H1 (cell line): ENCODE data around the gene QDPR. TPM values are rescaled to one million over a fixed set of nuclear protein-coding genes. Genes with fewer than 3 reads are reported as not detected.

Experiments used
- CTCF ChIA-PET: fragments of 300-600 bp; sonication (Branson Sonifier 250); formaldehyde crosslinking; loops from one replicate; lab custom pipeline; 2021; ENCODE audit not compliant: partially characterized antibody; lab: Charles Lee
- POLR2A ChIA-PET: fragments of 300-600 bp; sonication (Branson Sonifier 250); formaldehyde crosslinking; loops from one replicate; lab custom pipeline; 2021; ENCODE audit warnings: inconsistent platforms; ENCODE audit not compliant: partially characterized antibody; lab: Charles Lee
- DNase-seq, 2 experiments: peaks; one replicate each; pipeline versions ENCODE4 v3.0.0 to v3.0.0-alpha.2; 2010 to 2022; ENCODE audit warnings: low spot score in 2 of 2, low read depth in 1 of 2, mixed read lengths in 1 of 2
- FAIRE-seq: peaks from 2 replicates; lab custom pipeline; 2011; peaks lifted over from hg19 to GRCh38; lab: Jason Lieb, UNC
- H2AFZ ChIP-seq: 2 replicates; pipeline ENCODE4 v1.8.1; 2012; ENCODE audit warnings: low read length, inconsistent platforms
- H2AK5ac ChIP-seq: 2 replicates; pipeline ENCODE4 v1.6.1; 2013; ENCODE audit warnings: low read depth, low read length
- H2BK120ac ChIP-seq: replicated peaks from 2 replicates; pipeline ENCODE3; 2013; ENCODE audit warnings: low read depth, low read length, inconsistent platforms
- H2BK12ac ChIP-seq: 2 replicates; pipeline ENCODE4 v1.6.1; 2013; ENCODE audit warnings: low read depth, low read length
- H2BK15ac ChIP-seq: 2 replicates; pipeline ENCODE4 v1.6.1; 2013; ENCODE audit warnings: low read length
- H2BK20ac ChIP-seq: 2 replicates; pipeline ENCODE4 v1.6.1; 2013; ENCODE audit warnings: low read length
- H2BK5ac ChIP-seq: 2 replicates; pipeline ENCODE4 v1.6.1; 2013; ENCODE audit warnings: low read depth, low read length
- H3K14ac ChIP-seq: 2 replicates; pipeline ENCODE4 v1.6.1; 2013; ENCODE audit warnings: inconsistent platforms; ENCODE audit not compliant: insufficient read length
- H3K18ac ChIP-seq: 2 replicates; pipeline ENCODE4 v1.6.1; 2013; ENCODE audit warnings: low read length; ENCODE audit errors: extremely low read depth
- H3K23ac ChIP-seq: 2 replicates; pipeline ENCODE4 v1.6.1; 2013; ENCODE audit warnings: inconsistent platforms; ENCODE audit not compliant: insufficient read length
- H3K23me2 ChIP-seq: 2 replicates; pipeline ENCODE4 v1.6.1; 2013; ENCODE audit warnings: low read depth, low read length
- H3K27ac ChIP-seq: 2 replicates; pipeline ENCODE4 v1.6.1; 2011; ENCODE audit warnings: low read depth, low read length, inconsistent platforms
- H3K27me3 ChIP-seq, 4 experiments: replicated peaks in 1 of 4; 1 replicate in 1 of 4; 2 replicates in 3 of 4; pipeline versions ENCODE4 v1.6.1 to v1.8.1; 2011 to 2013; ENCODE audit warnings: low read length in 3 of 4, mild to moderate bottlenecking in 3 of 4, inconsistent platforms in 2 of 4, mixed read lengths in 2 of 4, moderate library complexity in 1 of 4; ENCODE audit not compliant: control insufficient read depth in 3 of 4, insufficient read depth in 3 of 4; ENCODE audit errors: extremely low read depth in 1 of 4
- H3K36me3 ChIP-seq, 4 experiments: 2 replicates each; pipeline versions ENCODE4 v1.6.1 to v1.8.1; 2011 to 2013; ENCODE audit warnings: mild to moderate bottlenecking in 4 of 4, low read length in 3 of 4, moderate library complexity in 2 of 4, control low read depth in 1 of 4, inconsistent platforms in 1 of 4; ENCODE audit not compliant: insufficient read depth in 4 of 4, control insufficient read depth in 2 of 4
- H3K4ac ChIP-seq: replicated peaks from 2 replicates; pipeline ENCODE3; 2013; ENCODE audit warnings: low read length, low read depth, mixed read lengths, inconsistent platforms; ENCODE audit not compliant: insufficient read length
- H3K4me1 ChIP-seq, 4 experiments: replicated peaks in 1 of 4; 1 replicate in 1 of 4; 2 replicates in 3 of 4; pipeline versions ENCODE4 v1.6.1 to v1.8.1; 2011 to 2013; ENCODE audit warnings: low read length in 3 of 4, inconsistent platforms in 2 of 4, mixed read lengths in 1 of 4; ENCODE audit not compliant: insufficient read depth in 4 of 4, control insufficient read depth in 3 of 4
- H3K4me2 ChIP-seq, 2 experiments: 2 replicates each; pipeline versions ENCODE4 v1.6.1 to v1.8.1; 2011 to 2013; ENCODE audit warnings: low read depth in 2 of 2, low read length in 2 of 2, control low read depth in 1 of 2, inconsistent platforms in 1 of 2, mild to moderate bottlenecking in 1 of 2; ENCODE audit not compliant: insufficient read depth in 1 of 2
- H3K4me3 ChIP-seq, 4 experiments: fragments of 200-600, 300-600 bp in 1 of 4; sonication (generic), shearing (Covaris generic), sonication (Bioruptor Twin) in 1 of 4; 2 replicates each; pipeline versions ENCODE4 v1.5.1 to v1.8.1; 2011 to 2016; ENCODE audit warnings: low read length in 4 of 4, low read depth in 3 of 4, control low read depth in 2 of 4, inconsistent platforms in 2 of 4, mild to moderate bottlenecking in 2 of 4, mixed read lengths in 1 of 4, moderate library complexity in 1 of 4; ENCODE audit not compliant: insufficient read depth in 2 of 4; ENCODE audit errors: extremely low read depth in 1 of 4
- H3K56ac ChIP-seq: replicated peaks from 2 replicates; pipeline ENCODE3; 2013; ENCODE audit warnings: low read depth, mild to moderate bottlenecking, mixed read lengths, low read length, inconsistent platforms; ENCODE audit not compliant: insufficient read length
- H3K79me1 ChIP-seq: 2 replicates; pipeline ENCODE4 v1.6.1; 2013; ENCODE audit warnings: low read depth, low read length, control low read depth
- H3K79me2 ChIP-seq, 2 experiments: 2 replicates each; pipeline versions ENCODE4 v1.6.1 to v1.8.1; 2012 to 2013; ENCODE audit warnings: low read length in 2 of 2, mild to moderate bottlenecking in 2 of 2, inconsistent platforms in 1 of 2; ENCODE audit not compliant: insufficient read depth in 2 of 2, control insufficient read depth in 1 of 2
- H3K9ac ChIP-seq, 4 experiments: replicated peaks in 1 of 4; 1 replicate in 1 of 4; 2 replicates in 3 of 4; pipeline versions ENCODE4 v1.6.1 to v1.8.1; 2011 to 2013; ENCODE audit warnings: low read depth in 3 of 4, low read length in 3 of 4, control low read depth in 2 of 4, mild to moderate bottlenecking in 2 of 4, moderate library complexity in 2 of 4, inconsistent platforms in 1 of 4; ENCODE audit errors: extremely low read depth in 1 of 4
- H3K9me3 ChIP-seq, 2 experiments: 2 replicates each; pipeline versions ENCODE4 v1.6.1 to v1.8.1; 2012 to 2013; ENCODE audit warnings: mild to moderate bottlenecking in 2 of 2, moderate library complexity in 2 of 2, control low read depth in 1 of 2, inconsistent platforms in 1 of 2, low read depth in 1 of 2, low read length in 1 of 2, mixed read lengths in 1 of 2; ENCODE audit not compliant: insufficient read depth in 2 of 2
- H4K20me1 ChIP-seq, 2 experiments: replicated peaks in 1 of 2; 2 replicates each; pipeline versions ENCODE3 to v1.8.1; 2011 to 2013; ENCODE audit warnings: inconsistent platforms in 2 of 2, low read length in 2 of 2, mild to moderate bottlenecking in 1 of 2; ENCODE audit not compliant: insufficient read depth in 2 of 2, control insufficient read depth in 1 of 2
- H4K5ac ChIP-seq: 2 replicates; pipeline ENCODE4 v1.6.1; 2013; ENCODE audit warnings: low read length, low read depth, mixed read lengths, inconsistent platforms; ENCODE audit not compliant: insufficient read length
- H4K8ac ChIP-seq: 2 replicates; pipeline ENCODE4 v1.8.0; 2013; ENCODE audit warnings: mild to moderate bottlenecking, moderate library complexity, low read length, inconsistent platforms; ENCODE audit not compliant: insufficient read depth; ENCODE audit errors: extremely low read depth
- H4K91ac ChIP-seq: replicated peaks from 2 replicates; pipeline ENCODE3; 2013; ENCODE audit warnings: low read length, mixed read lengths, inconsistent platforms; ENCODE audit not compliant: insufficient read length
- CBX8 ChIP-seq: fragments of 300-800, 300-1000 bp; sonication (generic); IDR thresholded peaks from 2 replicates; pipeline ENCODE4 v1.7.1; 2016; ENCODE audit warnings: low read depth, low read length, borderline replicate concordance
- CTBP2 ChIP-seq: IDR thresholded peaks from 2 replicates; pipeline ENCODE4 v1.7.0; 2011; ENCODE audit warnings: borderline replicate concordance, mild to moderate bottlenecking, moderate library complexity, mixed read lengths, low read length; ENCODE audit not compliant: insufficient read depth, insufficient read length
- EGR1 ChIP-seq: IDR thresholded peaks from 2 replicates; pipeline ENCODE4 v1.6.1; 2011; ENCODE audit warnings: low read depth, low read length, borderline replicate concordance
- HDAC6 ChIP-seq: IDR thresholded peaks from one replicate; pipeline ENCODE4 v1.7.1; 2012; ENCODE audit warnings: low read depth, mild to moderate bottlenecking, inconsistent platforms, low read length, moderate library complexity
- JUN ChIP-seq: IDR thresholded peaks from 2 replicates; pipeline ENCODE4 v1.6.1; 2011; ENCODE audit warnings: low read depth, mild to moderate bottlenecking, improper control_type of control experiment, low read length
- POLR2A ChIP-seq, 2 experiments: IDR thresholded peaks; 1 replicate in 1 of 2; 2 replicates in 1 of 2; pipeline ENCODE4 v1.6.1; 2011; ENCODE audit warnings: low read depth in 2 of 2, low read length in 2 of 2, mild to moderate bottlenecking in 2 of 2; ENCODE audit errors: control extremely low read depth in 1 of 2
- SP1 ChIP-seq: IDR thresholded peaks from 2 replicates; pipeline ENCODE4 v1.6.1; 2011; ENCODE audit warnings: low read depth, low read length
- TEAD4 ChIP-seq: IDR thresholded peaks from 2 replicates; pipeline ENCODE4 v1.6.1; 2012; ENCODE audit warnings: low read depth, low read length, inconsistent platforms, mixed read lengths
- WGBS, 2 experiments: shearing (Covaris generic) in 1 of 2; methylation state at CpG; one replicate each; pipeline versions ENCODE4 v1.1.6 to v1.1.7; 2013 to 2015; ENCODE audit warnings: low lambda C conversion rate in 2 of 2, mixed read lengths in 2 of 2, inconsistent platforms in 1 of 2, low coverage in 1 of 2, missing lambda C conversion rate in 1 of 2; ENCODE audit not compliant: insufficient replicate concordance in 2 of 2, insufficient coverage in 1 of 2, insufficient read length in 1 of 2; ENCODE audit errors: extremely low coverage in 1 of 2, missing lambda C conversion rate in 1 of 2; 5-methylcytosine and 5-hydroxymethylcytosine counted together
- polyA plus RNA-seq, 7 experiments: library from polyadenylated mRNA; depleted of rRNA in 3 of 7; stranded (reverse) in 5 of 7; unstranded in 2 of 7; fragments of >200 nt in 5 of 7; fragments of 200-250 nt in 2 of 7; gene quantifications; 1 replicate in 5 of 7; 2 replicates in 1 of 7; 4 replicates in 1 of 7; pipeline versions ENCODE4 v1.2.1 to v1.2.3, GENCODE V29; 2011 to 2013; ENCODE audit warnings: missing spikeins in 2 of 7, mixed read lengths in 2 of 7
- total RNA-seq: library from RNA; stranded (reverse); fragmentation: NEBNext Ultra II Directional; extraction: Animal tissue kit (Norgen Biotek cat#: 25700); gene quantifications from 2 replicates; pipeline ENCODE4 v1.2.1, GENCODE V29; 2021
- TF ChIP-seq, protein P1 (sequence below): IDR thresholded peaks from 2 replicates; pipeline ENCODE4 v1.6.1; 2011; ENCODE audit warnings: low read depth, mild to moderate bottlenecking, low read length; ENCODE audit not compliant: insufficient read depth

The QDPR gene
- total and polyA plus RNA-seq, 2 of the 8 experiments (the other 6 are each of a cell fraction or from before 2014, with no cell fraction given): 33.6 to 35.9 TPM

GRCh38 chr4:17504081-17504480 is 7.8 kb downstream of the QDPR start:
- Histone ChIP-seq H3K18ac (no peak overlapping the region), H2BK12ac (no peak overlapping the region), H3K4me3 (no peak overlapping the region), H2BK5ac (no peak overlapping the region), H2AFZ (no peak overlapping the region), H3K36me3 (peaks cover 0 to 19% (median under 1%) of the 10 kb centered on the region in 4 experiments; a peak in 5 of 8 replicates), H3K4ac (no peak overlapping the region), H3K27me3 (no peaks in the 10 kb centered on the region), H3K23me2 (no peaks in the 10 kb centered on the region), H3K4me2 (no peak overlapping the region), H3K27ac (no peak overlapping the region), H3K9ac (no peak overlapping the region), H4K5ac (no peak overlapping the region), H3K23ac (no peak overlapping the region), H4K8ac (no peak overlapping the region), H3K14ac (no peak overlapping the region), H3K79me2 (no peaks in the 10 kb centered on the region), H3K79me1 (no peaks in the 10 kb centered on the region), H2BK120ac (no peak overlapping the region), H4K20me1 (no peaks in the 10 kb centered on the region), H2BK15ac (no peak overlapping the region), H4K91ac (no peak overlapping the region), H2AK5ac (no peak overlapping the region), H3K56ac (no peak overlapping the region), H3K9me3 (no peaks in the 10 kb centered on the region), H3K4me1 (no peaks in the 10 kb centered on the region), H2BK20ac (no peak overlapping the region)
- ChIA-PET CTCF (interaction anchor here (1.3 kb wide), 1 partner anchor 45 kb away, joined by 3 read pairs; no protein-coding TSS in a partner anchor), POLR2A (interaction anchor here (0.7 to 1.0 kb wide), 2 partner anchors 10 to 70 kb away, joined by 3 read pairs; no protein-coding TSS in a partner anchor)
- DNase-seq (no peak), FAIRE-seq (no peak)
- TF ChIP-seq HDAC6: no peak
- no peak for TF ChIP-seq CTBP2
- TF ChIP-seq CBX8: no peak
- TF ChIP-seq JUN: no peak
- no peak for TF ChIP-seq TEAD4
- TF ChIP-seq SP1: no peak
- TF ChIP-seq, protein P1, sequence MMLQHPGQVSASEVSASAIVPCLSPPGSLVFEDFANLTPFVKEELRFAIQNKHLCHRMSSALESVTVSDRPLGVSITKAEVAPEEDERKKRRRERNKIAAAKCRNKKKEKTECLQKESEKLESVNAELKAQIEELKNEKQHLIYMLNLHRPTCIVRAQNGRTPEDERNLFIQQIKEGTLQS: no peak
- no peak for TF ChIP-seq EGR1
- TF ChIP-seq POLR2A (IDR thresholded peaks at IDR 0.05; ENCODE audit: control extremely low read depth in 1 of 2, low read depth in 2 of 2, low read length in 2 of 2): no peak
- WGBS, 2 experiments: 88% methylated on average over 7 of the region's 7 CpGs; no CpG with 5 or more reads in 1 of the 2 experiments
